ENCODE results near the gene PPP1R15A.
"Not testable (repeated sequence)": the region's sequence is repeated elsewhere in the genome, so short reads cannot be mapped to it uniquely, and the experiment has no call there.

PPP1R15A gene

DNA sequence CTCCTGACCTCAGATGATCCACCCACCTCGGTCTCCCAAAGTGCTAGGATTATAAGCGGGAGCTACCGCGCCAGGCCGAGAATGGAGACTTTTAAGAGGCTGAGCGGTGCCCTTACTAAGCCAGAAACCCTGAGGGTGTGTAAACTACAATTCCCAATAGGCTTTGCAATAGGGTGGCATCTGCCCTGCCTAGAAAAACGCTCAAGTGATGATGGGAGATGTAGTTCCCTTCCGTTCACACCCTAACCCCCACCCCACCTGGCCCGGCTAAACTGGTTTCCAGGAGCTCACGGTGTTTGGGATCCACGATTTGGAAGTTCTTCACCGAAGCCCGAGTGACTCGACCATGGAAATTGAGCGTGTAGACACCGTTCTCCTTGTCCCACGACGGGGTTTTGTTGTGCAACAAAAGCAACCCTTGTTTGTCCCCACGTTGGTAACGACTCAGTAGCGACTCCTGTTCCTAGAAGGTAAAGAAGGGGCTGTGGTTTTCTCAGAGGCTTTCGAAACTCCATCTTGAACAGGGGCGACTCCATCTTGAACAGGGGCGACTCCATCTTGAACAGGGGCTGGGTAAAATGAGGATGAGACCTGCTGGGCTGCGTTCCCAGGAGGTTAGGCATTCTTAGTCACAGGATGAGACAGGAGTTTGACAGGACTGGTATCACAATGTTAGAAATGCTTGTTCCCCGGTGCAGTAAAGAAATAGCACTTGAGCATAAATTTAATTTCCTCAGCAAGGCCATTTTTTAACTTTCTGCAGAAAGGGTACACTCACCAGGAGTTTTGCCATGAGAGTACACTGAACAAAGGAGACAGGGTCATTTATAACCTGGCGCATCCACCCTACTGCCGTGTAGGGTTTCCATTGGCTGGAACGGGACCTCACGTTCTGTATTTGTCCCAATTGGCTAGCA lies 9.8 kb downstream of the PPP1R15A start:
- DNase-seq (ENCODE audit: low read depth), result no peak

DNA sequence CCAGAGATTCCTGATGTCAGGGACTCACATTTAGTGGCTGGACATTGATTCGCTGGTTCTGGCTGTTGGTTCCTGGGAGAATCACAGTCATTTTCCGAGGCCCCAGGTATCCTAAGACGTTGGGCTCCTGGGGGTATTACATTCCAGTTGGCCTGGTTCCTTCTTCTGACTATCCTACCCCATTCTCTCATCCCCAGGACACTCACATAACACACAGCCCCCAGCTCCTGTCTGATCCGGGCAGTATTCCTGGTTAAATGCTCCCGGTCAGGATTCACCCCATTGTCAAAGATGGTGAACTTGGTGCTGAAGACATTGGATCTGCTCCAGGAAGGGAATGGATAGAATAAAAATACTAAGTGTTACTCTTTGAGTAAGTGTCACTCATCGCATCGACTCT lies 11.5 kb downstream of the PPP1R15A start:
- no peak for DNase-seq (ENCODE audit: low read depth)

DNA sequence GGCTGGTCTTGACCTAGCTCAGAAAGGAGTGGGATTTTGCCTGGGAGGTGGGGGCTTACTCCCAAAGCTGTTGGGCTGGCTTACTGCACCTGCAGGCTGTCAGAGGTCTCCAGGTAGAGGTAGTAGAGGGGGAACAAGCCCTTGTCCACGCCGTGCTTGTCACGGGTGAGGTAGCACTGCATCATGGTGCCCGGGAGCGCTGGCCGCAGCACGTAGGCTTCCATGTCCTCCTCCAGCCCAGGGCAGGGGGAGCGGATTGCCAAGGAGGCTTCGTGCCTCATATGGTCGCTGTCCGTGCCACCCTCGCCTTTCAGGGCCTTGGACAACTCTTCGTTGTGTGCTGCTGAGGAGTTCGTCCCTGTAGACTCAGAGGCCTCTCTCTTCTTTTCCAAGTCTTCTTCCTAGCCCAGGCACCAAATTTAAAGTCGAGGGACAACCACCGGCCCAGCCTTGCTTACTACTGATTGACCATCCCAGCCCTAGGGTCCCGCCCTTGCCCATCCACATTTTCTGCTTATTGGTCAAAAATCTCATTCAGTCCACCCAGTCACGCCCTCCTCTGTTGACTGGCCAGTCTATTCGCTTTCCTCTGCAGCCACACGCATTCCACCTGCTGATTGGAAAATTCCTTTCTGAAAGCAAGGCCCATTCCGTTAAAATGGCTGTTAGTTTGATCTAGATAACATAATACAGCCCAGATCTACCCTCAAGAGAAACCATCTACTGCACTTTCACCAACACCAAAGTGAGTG lies 15.8 kb downstream of the PPP1R15A start:
- DNase-seq (ENCODE audit: low read depth), result no peak

DNA sequence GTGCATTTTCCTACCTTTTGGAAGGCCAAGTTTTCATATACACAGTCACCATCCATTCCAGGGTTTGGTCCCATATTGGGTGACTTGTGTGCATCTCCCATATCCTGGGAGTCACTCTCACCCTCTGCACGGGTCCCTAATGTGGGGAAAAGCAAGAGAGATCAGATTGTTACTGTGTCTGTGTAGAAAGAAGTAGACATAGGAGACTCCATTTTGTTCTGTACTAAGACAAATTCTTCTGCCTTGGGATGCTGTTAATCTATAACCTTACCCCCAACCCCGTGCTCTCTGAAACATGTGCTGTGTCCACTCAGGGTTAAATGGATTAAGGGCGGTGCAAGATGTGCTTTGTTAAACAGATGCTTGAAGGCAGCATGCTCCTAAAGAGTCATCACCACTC lies 17.3 kb downstream of the PPP1R15A start:
- not testable (repeated sequence) for DNase-seq (ENCODE audit: low read depth)

DNA sequence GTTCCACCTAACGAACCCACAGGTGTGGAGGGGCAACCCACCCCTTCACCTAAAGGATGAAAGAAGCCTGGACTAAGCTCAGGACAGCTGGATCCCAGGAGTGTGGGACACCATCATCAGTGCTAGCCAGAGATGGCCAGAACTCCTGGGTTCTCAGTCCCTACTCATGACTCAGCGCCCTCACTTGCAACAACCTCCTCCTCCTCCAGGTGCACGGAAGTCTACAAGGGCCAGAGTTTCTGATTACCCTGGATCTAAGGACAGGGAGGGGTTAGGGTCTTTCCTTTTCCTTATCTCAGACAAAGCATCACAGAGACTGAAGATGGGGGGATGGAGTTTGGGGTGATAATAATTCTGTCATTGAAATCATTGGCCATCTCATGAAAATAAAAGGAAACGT lies 18.3 kb downstream of the PPP1R15A start:
- no peak for DNase-seq (ENCODE audit: low read depth)

DNA sequence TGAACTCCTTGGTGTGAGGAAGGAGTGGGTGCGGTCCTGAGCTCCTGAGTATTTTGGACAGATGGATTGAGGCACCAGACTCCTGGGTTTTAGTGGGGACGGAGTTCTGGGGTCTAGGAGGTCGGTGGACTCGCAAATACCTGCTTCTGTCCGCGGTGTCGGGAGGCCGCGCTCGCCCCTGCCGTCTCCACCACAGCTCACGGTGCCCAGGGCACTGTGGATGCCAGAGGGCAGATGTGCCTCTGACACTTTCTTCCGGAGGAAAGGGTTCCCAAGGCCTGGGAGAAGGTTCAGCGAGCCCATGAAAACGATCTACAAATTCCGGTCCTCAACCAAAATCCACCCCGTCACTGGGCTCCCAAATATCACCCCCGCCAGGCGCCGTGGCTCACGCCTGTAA lies 23.0 kb downstream of the PPP1R15A start:
- no peak for DNase-seq (ENCODE audit: low read depth)

DNA sequence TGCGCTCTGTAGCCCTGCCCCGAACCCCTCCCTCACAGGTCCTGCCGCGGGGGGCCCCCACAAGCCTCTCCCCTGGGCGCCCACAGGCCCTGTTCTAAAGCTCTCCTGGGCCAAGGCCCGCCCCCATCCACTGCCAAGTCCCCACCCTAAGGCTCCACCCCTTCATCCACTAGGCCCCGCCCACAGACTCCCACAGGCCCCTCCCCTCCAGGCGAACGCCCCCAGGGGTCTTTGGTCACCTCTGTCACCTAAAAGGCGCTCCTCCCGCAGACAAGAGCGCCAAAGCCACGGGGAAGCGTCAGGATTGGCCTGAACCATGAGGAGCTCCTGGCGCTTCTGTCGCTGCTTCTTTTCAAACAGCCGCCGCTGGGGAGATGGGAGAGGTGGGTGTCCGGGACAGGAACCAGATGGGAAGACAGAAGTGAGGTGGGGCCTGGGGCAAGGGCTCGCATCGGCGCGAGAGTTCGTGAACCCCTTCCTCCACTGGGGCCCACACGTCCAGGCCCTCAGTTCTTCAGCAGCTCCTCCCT lies 24.0 kb downstream of the PPP1R15A start:
- DNase-seq (ENCODE audit: low read depth), result no peak

DNA sequence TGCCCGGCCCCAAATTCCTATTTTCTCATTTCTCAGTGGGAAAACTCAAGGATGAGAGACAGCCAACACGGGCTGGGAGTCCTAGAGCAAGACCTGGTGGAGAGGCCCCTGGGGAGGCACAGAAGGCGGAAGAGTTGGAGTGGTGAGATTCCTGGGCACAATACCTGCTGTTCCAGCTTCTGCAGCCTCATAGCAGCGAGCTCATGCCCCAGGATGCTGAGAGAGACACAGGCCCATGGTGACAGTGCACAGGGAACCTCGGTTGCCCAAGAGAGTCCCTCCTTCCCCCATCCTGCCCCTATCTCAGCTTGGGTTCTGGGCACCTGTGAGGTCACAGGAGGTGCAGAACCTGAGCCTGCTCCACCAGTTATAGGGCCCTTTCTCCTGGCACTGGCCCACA lies 25.0 kb downstream of the PPP1R15A start:
- no peak for DNase-seq (ENCODE audit: low read depth)

DNA sequence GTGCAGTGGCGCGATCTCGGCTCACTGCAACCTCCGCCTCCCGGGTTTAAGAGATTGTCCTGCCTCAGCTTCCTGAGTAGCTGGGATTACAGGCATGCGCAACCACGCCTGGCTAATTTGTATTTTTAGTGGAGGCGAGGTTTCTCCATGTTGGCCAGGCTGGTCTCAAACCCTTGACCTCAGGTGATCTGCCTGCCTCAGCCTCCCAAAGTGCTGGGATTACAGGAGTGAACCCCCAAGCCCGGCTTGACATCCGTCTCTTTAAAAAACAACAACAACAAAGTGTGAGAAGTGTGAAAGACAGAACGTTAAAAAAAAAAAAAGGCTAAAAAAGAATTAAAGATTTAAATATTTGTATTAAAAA lies 27.1 kb downstream of the PPP1R15A start:
- not testable (repeated sequence) for DNase-seq (ENCODE audit: low read depth)

DNA sequence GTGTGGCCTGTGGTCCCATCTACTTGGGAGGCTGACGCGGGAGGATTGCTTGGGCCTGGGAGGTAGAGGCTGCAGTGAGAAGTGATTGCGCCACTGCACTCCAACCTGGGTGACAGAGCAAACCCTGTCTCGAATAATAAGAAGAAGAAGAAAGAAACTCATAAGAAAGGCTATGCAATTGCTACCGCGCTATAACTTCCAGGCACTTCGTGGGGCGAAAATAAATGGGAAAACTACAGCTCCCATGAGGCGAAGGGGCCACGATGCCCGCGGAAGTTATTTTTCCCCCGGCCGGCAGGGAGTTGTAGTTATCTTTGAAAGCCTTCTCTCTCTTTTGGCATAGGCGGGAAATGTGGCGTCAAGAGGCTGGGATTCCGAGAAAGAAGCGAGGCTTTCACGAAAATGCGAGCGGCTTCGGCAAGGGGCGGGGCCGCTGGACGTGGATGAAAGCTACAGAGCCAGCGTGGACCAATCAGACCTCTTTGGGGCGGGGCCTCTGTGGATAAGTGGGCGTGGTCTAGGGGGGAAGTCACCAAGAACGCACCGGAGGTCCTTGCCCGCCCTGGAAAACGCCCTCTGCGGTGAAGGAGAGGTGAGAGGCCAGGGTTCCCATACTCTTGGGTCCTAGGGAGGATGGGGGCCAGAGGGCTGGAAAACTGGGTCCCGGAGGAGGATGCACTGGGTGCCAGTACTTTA lies 27.7 kb downstream of the PPP1R15A start, which contains the start of gene NUCB1:
Gene NUCB1 (plus strand): TSS at position 532 of the 696 bp plus-strand sequence. CDS start 485 bp downstream, outside the sequence.
- peak; percentile 99 for DNase-seq (ENCODE audit: low read depth)

DNA sequence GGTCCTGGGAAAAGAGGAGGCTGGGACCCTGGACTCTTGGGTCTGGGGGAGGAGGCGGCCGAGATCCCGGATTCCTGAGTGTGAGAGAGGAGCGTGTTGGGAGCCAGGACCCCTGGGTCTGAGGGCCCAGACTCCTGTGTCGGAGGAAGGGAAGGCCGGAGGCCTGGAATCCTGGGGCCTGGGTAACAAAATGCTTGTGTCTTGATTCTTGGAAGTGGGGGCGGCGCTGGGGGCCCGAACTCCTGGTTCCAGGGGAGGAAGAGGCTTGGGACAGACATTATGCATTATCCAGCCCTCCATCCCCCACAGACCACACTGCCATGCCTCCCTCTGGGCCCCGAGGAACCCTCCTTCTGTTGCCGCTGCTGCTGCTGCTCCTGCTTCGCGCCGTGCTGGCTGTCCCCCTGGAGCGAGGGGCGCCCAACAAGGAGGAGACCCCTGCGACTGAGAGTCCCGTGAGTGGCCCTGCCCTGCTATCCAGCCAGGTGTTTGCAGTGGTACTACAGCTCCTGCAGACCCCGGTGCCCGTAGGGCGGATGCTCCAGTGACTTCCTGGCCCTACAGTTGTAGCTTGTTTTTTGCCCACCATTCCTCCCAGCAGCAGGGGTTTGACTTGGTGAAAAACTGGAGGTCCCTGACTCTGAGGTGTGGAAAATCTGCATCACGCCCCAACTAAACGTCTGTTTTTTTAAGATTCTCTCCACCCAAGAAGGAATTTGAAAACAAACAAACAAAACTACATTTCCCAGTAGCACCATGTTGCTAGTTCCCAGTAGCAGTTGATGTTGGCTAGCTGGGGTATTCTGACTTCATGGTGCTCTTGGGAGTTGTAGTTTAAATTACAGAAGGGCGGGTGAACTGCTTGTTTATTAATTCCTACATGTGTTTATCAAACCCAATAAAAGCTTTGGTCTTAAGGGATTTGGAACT lies 28.5 kb downstream of the PPP1R15A start:
- DNase-seq (ENCODE audit: low read depth), result no peak

DNA sequence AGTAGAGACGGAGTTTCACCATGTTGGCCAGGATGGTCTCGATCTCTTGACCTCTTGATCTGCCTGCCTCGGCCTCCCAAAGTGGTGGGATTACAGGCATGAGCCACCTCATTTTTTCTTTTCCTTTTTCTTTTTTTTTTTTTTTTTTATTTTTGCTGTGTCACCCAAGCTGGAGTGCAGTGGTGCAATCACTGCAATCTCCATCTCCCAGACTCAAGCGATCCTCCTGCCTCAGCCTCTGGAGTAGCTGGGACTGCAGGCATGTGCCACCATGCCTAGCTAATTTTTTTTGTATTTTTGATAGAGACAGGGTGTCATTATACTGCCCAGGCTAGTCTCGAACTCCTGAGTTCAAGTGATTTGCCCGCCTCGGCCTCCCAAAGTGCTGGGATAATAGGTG lies 30.1 kb downstream of the PPP1R15A start:
- not testable (repeated sequence) for DNase-seq (ENCODE audit: low read depth)

DNA sequence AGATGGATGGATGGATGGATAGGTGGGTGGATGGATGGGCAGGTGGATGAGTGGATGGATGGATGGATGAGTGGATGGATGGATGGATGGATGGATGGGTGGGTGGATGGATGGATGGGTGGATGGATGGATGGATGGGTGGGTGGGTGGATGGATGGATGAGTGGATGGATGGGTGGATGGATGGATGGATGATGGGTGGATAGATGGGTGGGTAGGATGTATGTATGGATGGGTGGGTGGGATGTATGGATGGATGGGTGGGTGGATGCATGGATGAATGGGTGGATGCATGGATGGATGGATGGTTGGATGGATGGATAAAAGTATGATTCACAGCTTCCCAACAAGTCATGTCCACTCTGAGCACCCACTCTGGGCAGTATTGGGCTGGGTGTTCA lies 31.6 kb downstream of the PPP1R15A start:
- DNase-seq (ENCODE audit: low read depth), result not testable (repeated sequence)

DNA sequence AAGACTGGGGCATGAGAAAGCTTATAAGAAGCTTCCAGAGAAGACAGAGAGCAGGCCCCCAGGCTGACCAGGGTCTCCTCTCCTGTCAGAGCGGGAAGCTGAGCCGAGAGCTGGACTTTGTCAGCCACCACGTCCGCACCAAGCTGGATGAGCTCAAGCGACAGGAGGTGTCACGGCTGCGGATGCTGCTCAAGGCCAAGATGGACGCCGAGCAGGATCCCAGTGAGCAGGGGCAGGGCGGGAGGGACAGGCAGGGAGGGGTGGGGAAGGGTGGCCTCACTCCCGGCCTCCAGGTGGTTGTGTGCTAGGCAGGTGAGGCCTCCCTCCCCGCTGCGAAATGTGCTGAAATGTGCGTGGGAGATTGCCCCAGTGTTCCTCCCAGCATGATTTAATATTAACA lies 33.4 kb downstream of the PPP1R15A start:
- DNase-seq (ENCODE audit: low read depth), result no peak

DNA sequence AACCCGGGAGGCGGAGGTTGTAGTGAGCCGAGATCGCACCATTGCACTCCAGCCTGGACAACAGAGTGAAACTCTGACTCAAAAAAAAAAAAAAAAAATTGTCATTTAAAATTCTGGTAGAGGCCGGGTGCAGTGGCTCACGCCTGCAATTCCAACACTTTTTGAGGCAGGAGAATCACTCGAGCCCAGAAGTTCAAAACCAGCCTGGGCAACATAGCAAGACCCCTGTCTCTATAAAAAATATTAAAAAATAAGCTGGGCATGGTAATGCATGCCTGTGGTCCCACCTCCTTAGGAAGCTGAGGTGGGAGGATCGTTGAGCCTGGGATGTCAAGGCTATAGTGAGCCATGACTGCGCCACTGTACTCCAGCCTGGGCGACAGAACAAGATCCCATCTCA lies 34.1 kb downstream of the PPP1R15A start:
- DNase-seq (ENCODE audit: low read depth), result no peak

DNA sequence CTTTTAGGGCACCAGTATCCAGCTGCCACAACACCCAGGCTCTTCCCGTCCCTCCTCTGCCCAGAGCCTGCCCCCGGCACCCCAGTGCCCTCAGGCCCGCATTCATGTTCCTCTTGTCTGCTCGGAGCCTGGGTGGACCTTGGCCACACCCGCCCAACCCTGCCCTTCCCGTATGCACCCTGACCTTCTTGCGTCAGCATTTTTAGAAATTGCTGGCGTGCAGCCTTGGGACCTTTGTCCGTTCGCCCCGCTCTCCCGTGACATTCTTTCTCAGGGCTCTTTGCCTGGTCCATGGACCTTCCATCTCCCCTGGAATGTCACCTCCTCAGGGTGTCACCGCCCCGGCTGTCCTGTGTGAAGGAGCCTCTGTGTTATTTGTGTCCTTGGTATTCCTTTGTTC lies 35.5 kb downstream of the PPP1R15A start:
- DNase-seq (ENCODE audit: low read depth), result no peak

DNA sequence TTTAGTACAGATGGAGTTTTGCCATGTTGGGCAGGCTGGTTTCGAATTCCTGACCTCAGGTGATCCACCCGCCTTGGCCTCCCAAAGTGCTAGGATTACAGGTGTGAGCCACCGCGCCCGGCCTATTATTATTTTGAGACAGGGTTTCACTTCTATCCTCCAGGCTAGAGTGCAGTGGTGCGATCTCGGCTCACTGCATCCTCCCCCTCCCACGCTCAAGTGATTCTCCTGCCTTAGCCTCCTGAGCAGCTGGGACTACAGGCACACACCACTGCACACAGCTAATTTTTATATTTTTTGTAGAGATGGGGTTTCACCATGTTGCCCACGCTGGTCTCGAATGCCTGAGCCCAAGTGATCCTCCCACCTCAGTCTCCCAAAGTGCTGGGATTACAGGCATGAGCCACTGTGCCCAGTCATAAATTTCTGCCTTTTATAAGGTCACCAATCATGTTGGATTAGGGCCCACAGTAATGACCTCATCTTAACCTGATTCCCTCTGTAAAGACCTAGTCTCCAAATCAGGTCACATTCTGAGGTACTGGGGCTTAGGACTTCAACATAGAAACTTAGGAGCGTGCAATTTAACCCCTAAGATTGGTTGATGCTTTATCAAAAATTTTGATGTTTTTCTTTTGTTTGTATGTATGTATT lies 37.3 kb downstream of the PPP1R15A start:
- not testable (repeated sequence) for DNase-seq (ENCODE audit: low read depth)

DNA sequence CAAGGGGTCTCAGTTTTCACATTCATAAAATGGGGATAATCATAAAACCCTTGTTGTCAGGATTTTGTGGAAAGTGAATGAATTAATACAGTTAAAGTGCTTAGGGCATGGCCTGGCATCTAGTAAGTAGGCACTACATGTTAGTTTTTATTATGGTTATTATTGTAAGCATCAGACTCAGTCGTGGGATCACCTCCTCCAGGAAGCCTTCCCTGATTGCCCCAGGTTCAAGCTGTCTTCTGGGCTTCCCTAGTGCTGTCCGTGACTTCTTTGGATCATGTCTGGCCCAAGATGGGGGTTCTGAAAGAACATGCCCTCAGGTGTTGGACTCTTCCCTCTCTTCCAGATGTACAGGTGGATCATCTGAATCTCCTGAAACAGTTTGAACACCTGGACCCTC lies 38.6 kb downstream of the PPP1R15A start:
- DNase-seq (ENCODE audit: low read depth), result no peak

DNA sequence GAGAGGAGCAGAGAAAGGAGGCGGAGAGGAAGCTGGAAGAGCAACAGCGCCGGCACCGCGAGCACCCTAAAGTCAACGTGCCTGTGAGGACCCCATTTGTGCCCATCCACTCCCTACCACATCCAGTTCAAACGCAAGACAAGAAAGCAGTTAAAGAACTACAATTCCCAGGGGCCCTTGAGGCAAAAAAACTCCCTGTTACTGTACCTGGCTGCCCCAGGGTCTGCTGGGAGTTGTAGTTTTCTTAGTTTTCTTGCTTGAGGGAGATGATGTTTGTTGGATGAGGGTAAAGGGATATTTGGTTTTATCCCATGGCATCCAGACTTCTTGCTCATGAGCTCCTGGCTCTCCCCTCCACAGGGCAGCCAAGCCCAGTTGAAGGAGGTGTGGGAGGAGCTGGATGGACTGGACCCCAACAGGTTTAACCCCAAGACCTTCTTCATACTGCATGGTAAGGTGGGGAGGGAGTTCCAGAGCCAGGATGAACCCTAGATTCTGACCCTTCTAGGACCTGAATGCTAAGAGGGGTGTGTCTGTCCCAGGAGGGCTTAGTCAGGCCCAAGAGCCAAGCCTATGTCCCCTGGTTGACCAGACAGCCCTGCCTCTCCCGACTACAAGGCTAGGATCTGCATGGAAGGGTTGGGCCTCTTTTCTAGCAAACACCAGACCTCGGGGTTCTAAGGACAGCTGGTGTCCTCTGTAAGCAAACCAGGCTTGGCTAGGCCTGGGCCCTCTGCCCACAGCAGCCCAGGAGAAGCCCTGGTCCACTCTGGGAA lies 41.1 kb downstream of the PPP1R15A start:
- DNase-seq (ENCODE audit: low read depth), result no peak

DNA sequence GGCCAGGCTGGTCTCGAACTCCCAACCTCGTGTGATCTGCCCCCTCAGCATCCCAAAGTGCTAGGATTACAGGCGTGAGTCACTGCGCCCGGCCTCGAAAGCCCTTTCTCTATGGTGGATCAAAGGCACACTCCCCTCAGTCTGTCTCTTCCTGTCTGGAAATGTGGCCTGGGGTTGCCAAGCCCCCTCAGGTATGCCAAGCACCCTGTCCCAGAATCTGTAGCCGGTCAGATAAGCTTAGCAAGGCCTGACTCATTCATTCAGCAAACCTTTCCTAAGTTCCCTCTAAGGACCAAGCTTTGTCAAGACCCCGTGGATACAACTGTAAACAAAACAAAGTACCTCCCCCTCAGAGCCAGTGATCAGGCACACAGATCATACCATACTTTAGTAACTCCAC lies 42.0 kb downstream of the PPP1R15A start:
- no peak for DNase-seq (ENCODE audit: low read depth)
